PFSK-1 (cell line): ENCODE measurements around the gene CD27.

ENCODE experiments used
- FOXP2 ChIP-seq: optimal IDR thresholded peaks from 2 replicates; pipeline ENCODE3; 2011; ENCODE audit warnings: borderline replicate concordance, control low read depth, inconsistent platforms; ENCODE audit not compliant: insufficient read depth; ENCODE audit errors: extremely low read length, extremely low read depth
- POLR2AphosphoS5 ChIP-seq: IDR thresholded peaks from 2 replicates; pipeline ENCODE4 v1.6.1; 2012; ENCODE audit warnings: low read depth, mild to moderate bottlenecking, control low read depth, low read length, moderate library complexity
- REST ChIP-seq, 2 experiments: IDR thresholded peaks; 2 replicates each; pipeline versions ENCODE4 v1.6.1 to v1.8.0; 2011 to 2012; ENCODE audit warnings: low read depth in 2 of 2, low read length in 2 of 2, control low read depth in 1 of 2, inconsistent platforms in 1 of 2, mild to moderate bottlenecking in 1 of 2, moderate library complexity in 1 of 2; ENCODE audit not compliant: insufficient read depth in 1 of 2
- SIN3A ChIP-seq: IDR thresholded peaks from 2 replicates; pipeline ENCODE4 v1.6.1; 2012; ENCODE audit warnings: mild to moderate bottlenecking, low read length, moderate library complexity, borderline replicate concordance; ENCODE audit not compliant: insufficient read depth
- TAF1 ChIP-seq: IDR thresholded peaks from 2 replicates; pipeline ENCODE4 v1.6.1; 2012; ENCODE audit warnings: low read length, control low read depth, borderline replicate concordance; ENCODE audit not compliant: insufficient read depth

The CD27 gene

DNA sequence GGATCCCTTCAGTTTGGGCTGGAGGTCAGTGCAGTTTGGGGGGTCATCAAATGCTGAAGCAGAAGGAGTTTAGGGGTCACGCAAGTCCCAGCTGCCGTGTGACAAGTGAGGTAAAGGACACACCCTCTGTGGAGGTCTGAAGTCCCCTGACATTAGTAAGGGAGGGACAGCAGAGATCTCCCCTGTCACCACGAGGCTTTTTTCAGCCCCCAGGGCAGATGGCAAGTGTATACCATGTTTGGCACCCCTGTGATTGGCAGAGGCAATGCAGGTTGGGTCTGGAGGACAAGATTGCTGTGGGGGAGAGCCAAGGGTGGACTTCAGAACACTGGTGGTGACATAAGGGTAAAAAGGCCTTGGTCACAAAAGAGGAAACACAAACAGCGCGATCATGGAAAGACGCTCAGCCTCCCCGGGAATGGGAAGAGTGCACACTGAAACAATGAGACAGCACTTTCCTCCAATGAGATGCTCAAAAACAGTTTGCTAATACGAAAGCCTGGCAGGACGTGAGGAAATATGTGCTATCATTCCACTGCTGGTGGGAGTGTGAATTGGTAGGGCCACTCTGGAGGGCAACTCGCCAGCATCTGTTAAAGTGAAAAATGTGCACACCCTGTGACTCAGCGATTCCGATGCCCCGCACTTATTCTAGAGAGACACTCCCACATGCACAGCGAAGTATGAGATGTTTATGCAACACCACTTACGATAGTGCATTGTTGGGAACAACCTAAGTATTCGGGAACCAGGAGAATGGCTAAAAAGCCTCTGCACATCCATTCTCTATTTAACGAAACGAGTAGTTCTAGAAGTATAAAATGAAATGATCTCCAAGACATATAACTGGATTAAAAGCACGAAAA lies 14.4 kb upstream of the CD27 start:
- TF ChIP-seq TAF1, result no peak
- TF ChIP-seq FOXP2, result no peak
- TF ChIP-seq REST (IDR thresholded peaks at IDR 0.05; ENCODE audit: insufficient read depth in 1 of 2, low read depth in 2 of 2, low read length in 2 of 2), result no peak
- no peak for TF ChIP-seq SIN3A
- TF ChIP-seq POLR2AphosphoS5, result no peak

GRCh38 chr12:6432991-6433390 lies 11.8 kb upstream of the CD27 start:
- TF ChIP-seq SIN3A, result no peak
- no peak for TF ChIP-seq REST (IDR thresholded peaks at IDR 0.05; ENCODE audit: insufficient read depth in 1 of 2, low read depth in 2 of 2, low read length in 2 of 2)
- no peak for TF ChIP-seq TAF1
- TF ChIP-seq POLR2AphosphoS5, result no peak
- no peak for TF ChIP-seq FOXP2

DNA sequence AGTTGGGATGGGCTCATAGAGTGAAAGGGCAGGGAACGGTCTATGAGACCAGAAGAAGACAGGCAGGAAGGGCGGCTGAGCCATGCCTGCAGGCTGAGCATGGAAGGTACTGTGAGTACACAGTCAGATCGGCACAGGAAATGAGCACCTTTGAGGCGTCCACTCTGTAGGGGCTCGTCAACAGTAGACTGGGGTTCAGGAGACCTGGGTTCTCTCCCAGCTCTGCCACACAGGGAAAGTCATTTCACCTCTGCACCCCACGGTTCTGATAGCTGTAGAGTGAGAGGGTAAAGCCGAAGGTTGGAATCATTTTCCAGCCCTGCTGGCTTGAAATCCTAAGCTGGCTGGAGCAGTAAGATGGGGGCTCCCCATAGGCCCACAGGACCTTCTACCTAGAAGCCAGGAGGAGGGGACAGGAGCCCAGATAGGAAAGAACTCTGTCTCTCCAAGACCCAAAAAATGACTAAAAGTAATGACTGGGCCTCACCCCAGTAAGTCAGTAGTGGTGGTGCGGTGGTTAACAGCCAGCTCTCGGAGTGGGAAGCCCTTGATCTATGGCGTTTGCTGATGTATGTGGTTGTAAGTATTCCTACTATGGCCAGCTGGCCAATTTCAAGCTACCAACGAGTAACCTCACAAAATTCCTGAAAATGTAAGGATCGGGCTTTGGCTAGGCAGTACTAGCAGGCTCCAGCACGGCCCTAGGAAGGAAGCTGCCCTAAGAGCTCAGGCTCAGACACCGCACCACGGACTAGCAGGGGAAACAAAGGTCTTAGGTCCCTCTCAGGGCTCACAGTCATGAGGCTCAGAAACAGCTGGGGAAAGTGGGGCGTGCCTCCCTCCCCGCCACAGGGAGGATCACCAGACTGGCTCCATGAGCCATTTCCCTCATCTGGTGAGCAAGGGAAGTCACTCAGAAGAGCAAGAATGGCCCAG lies 10.3 kb upstream of the CD27 start:
- TF ChIP-seq FOXP2 (no peak), REST (IDR thresholded peaks at IDR 0.05; ENCODE audit: insufficient read depth in 1 of 2, low read depth in 2 of 2, low read length in 2 of 2) (no peak), TAF1 (no peak), SIN3A (no peak), POLR2AphosphoS5 (no peak)

GRCh38 chr12:6435961-6436715 lies 8.6 kb upstream of the CD27 start:
- no peak for TF ChIP-seq TAF1

GRCh38 chr12:6437586-6437985 lies 7.2 kb upstream of the CD27 start:
- TF ChIP-seq POLR2AphosphoS5, result no peak
- no peak for TF ChIP-seq FOXP2
- no peak for TF ChIP-seq TAF1
- TF ChIP-seq SIN3A, result no peak
- TF ChIP-seq REST (IDR thresholded peaks at IDR 0.05; ENCODE audit: insufficient read depth in 1 of 2, low read depth in 2 of 2, low read length in 2 of 2), result no peak
